HEK293 (cell line): Measurements from ENCODE around the gene NUP107.
A peak's percentile ranks its signal among the peaks of the same experiment; 100 is the strongest.

Experiments
- CTCF ChIA-PET: fragments of 350-600 bp; formaldehyde crosslinking; extraction: SDS; loops from one replicate; lab custom pipeline; 2021; ENCODE audit warnings: antibody characterized with exemption; lab: Yijun Ruan, JAX
- POLR2A ChIA-PET: fragments of 300-600 bp; formaldehyde crosslinking; extraction: SDS; loops from one replicate; lab custom pipeline; 2020; ENCODE audit warnings: antibody characterized with exemption, inconsistent platforms; lab: Yijun Ruan, JAX
- H3K27ac ChIP-seq: fragments of 200-500 bp; sonication (Bioruptor generic); 2 replicates; pipeline ENCODE4 v1.5.1; 2014; ENCODE audit warnings: low read depth, low read length, control low read depth, inconsistent platforms; ENCODE audit errors: extremely low read depth
- H3K36me3 ChIP-seq, 2 experiments: fragments of 200-500 bp in 1 of 2; sonication (Bioruptor generic) in 1 of 2; 1 replicate in 1 of 2; 2 replicates in 1 of 2; pipeline ENCODE4 v1.5.1; 2014 to 2017; ENCODE audit warnings: inconsistent platforms in 2 of 2, low read length in 2 of 2; ENCODE audit not compliant: control insufficient read depth in 2 of 2, insufficient read depth in 1 of 2
- H3K4me1 ChIP-seq: fragments of 200-500 bp; sonication (Bioruptor generic); 2 replicates; pipeline ENCODE4 v1.5.1; 2014; ENCODE audit warnings: mild to moderate bottlenecking, low read length, inconsistent platforms; ENCODE audit not compliant: control insufficient read depth, insufficient read depth
- H3K4me3 ChIP-seq: 2 replicates; pipeline ENCODE4 v1.5.1; 2011; ENCODE audit warnings: low read depth, mild to moderate bottlenecking, control low read depth, low read length, moderate library complexity
- H3K9me3 ChIP-seq: fragments of 200-500 bp; sonication (Bioruptor generic); 2 replicates; pipeline ENCODE4 v1.5.1; 2014; ENCODE audit warnings: low read depth, low read length, inconsistent platforms; ENCODE audit not compliant: control insufficient read depth, insufficient read depth
- BCL11B ChIP-seq: fragments of 450-650 bp; formaldehyde crosslinking; IDR thresholded peaks from 2 replicates; pipeline ENCODE4 v1.5.1; 2016; ENCODE audit warnings: low read depth, missing biosample characterization, missing genetic modification characterization
- GLIS2 ChIP-seq: fragments of 450-650 bp; formaldehyde crosslinking; IDR thresholded peaks from 2 replicates; pipeline ENCODE4 v1.5.1; 2016; ENCODE audit warnings: missing biosample characterization, missing genetic modification characterization
- HOXC10 ChIP-seq: sonication (generic); formaldehyde crosslinking; IDR thresholded peaks from 2 replicates; pipeline ENCODE4 v1.8.1; 2023; ENCODE audit warnings: mild to moderate bottlenecking, missing genetic modification reagents
- PRDM1 ChIP-seq: fragments of 450-650 bp; formaldehyde crosslinking; IDR thresholded peaks from 2 replicates; pipeline ENCODE4; 2016; ENCODE audit warnings: missing biosample characterization, missing genetic modification characterization
- PRDM10 ChIP-seq: fragments of 450-650 bp; formaldehyde crosslinking; IDR thresholded peaks from 2 replicates; pipeline ENCODE4 v1.5.1; 2016; ENCODE audit warnings: missing biosample characterization, missing genetic modification characterization
- RBAK ChIP-seq: fragments of 450-650 bp; formaldehyde crosslinking; IDR thresholded peaks from 2 replicates; pipeline ENCODE4 v1.5.1; 2016; ENCODE audit warnings: missing biosample characterization, missing genetic modification characterization
- REPIN1 ChIP-seq: fragments of 450-650 bp; formaldehyde crosslinking; IDR thresholded peaks from 2 replicates; pipeline ENCODE4 v1.5.1; 2017; ENCODE audit warnings: missing biosample characterization, missing genetic modification characterization, low read depth
- REST ChIP-seq: fragments of 450-650 bp; formaldehyde crosslinking; IDR thresholded peaks from 2 replicates; pipeline ENCODE4 v1.5.1; 2016; ENCODE audit warnings: missing biosample characterization, missing genetic modification characterization
- SETDB1 ChIP-seq: IDR thresholded peaks from one replicate; pipeline ENCODE4 v1.6.1; 2017; ENCODE audit warnings: mild to moderate bottlenecking, low read length, moderate library complexity, mixed read lengths; ENCODE audit not compliant: insufficient read length
- YY1 ChIP-seq: fragments of 450-650 bp; formaldehyde crosslinking; IDR thresholded peaks from 2 replicates; pipeline ENCODE4 v1.5.1; 2018; ENCODE audit warnings: missing biosample characterization, missing genetic modification characterization
- ZBTB11 ChIP-seq: fragments of 450-650 bp; formaldehyde crosslinking; conservative IDR thresholded peaks from 2 replicates; pipeline ENCODE4 v1.5.1; 2016; ENCODE audit warnings: low read depth, missing biosample characterization, missing genetic modification characterization
- ZBTB48 ChIP-seq: fragments of 450-650 bp; formaldehyde crosslinking; IDR thresholded peaks from 2 replicates; pipeline ENCODE4 v1.5.1; 2016; ENCODE audit warnings: missing biosample characterization, missing genetic modification characterization
- ZFHX2 ChIP-seq: fragments of 450-650 bp; formaldehyde crosslinking; conservative IDR thresholded peaks from 2 replicates; pipeline ENCODE4 v1.5.1; 2016; ENCODE audit warnings: missing biosample characterization, missing genetic modification characterization
- ZNF248 ChIP-seq: fragments of 450-650 bp; formaldehyde crosslinking; IDR thresholded peaks from 2 replicates; pipeline ENCODE4 v1.5.1; 2017; ENCODE audit warnings: missing biosample characterization, missing genetic modification characterization
- ZNF350 ChIP-seq: fragments of 450-650 bp; formaldehyde crosslinking; IDR thresholded peaks from 2 replicates; pipeline ENCODE4 v1.5.0; 2017; ENCODE audit warnings: missing biosample characterization, mild to moderate bottlenecking, missing genetic modification characterization
- ZNF37A ChIP-seq: fragments of 450-650 bp; IDR thresholded peaks from 2 replicates; pipeline ENCODE4 v1.5.1; 2018; ENCODE audit warnings: missing biosample characterization, missing genetic modification characterization
- ZNF549 ChIP-seq: fragments of 450-650 bp; IDR thresholded peaks from 2 replicates; pipeline ENCODE4 v1.5.1; 2018; ENCODE audit warnings: missing biosample characterization, missing genetic modification characterization, mild to moderate bottlenecking, inconsistent platforms, moderate library complexity
- ZNF624 ChIP-seq: fragments of 450-650 bp; formaldehyde crosslinking; IDR thresholded peaks from 2 replicates; pipeline ENCODE4 v1.5.1; 2017; ENCODE audit warnings: missing biosample characterization, missing genetic modification characterization
- ZNF677 ChIP-seq: fragments of 450-650 bp; IDR thresholded peaks from 2 replicates; pipeline ENCODE4 v1.5.0; 2018; ENCODE audit warnings: missing biosample characterization, mild to moderate bottlenecking, missing genetic modification characterization, moderate library complexity
- ZNF837 ChIP-seq: fragments of 450-650 bp; formaldehyde crosslinking; IDR thresholded peaks from 2 replicates; pipeline ENCODE4 v1.5.1; 2016; ENCODE audit warnings: missing biosample characterization, missing genetic modification characterization

Gene NUP107

GRCh38 chr12:68743356-68743755 lies 56.6 kb downstream of the NUP107 start:
- no peaks in the 10 kb centered on the region for H3K4me1 ChIP-seq
- no peaks in the 10 kb centered on the region for H3K9me3 ChIP-seq
- ChIA-PET CTCF (no interaction called here), POLR2A (no interaction called here)
- no peak overlapping the region for H3K4me3 ChIP-seq
- TF ChIP-seq SETDB1 (no peak), ZNF350 (no peak), BCL11B (tag by site-specific recombination) (no peak), ZNF837 (tag by site-specific recombination) (no peak), ZNF677 (tag by site-specific recombination) (no peak), YY1 (tag by site-specific recombination) (no peak), ZBTB48 (tag by site-specific recombination) (no peak), ZBTB11 (tag by site-specific recombination) (no peak), PRDM1 (tag by site-specific recombination) (no peak), HOXC10 (CRISPR knock-in tag) (no peak), ZNF549 (tag by site-specific recombination) (no peak), ZNF248 (tag by site-specific recombination) (no peak), ZFHX2 (tag by site-specific recombination) (no peak), REST (tag by site-specific recombination) (no peak)
- H3K27ac ChIP-seq, result no peak overlapping the region
- H3K36me3 ChIP-seq, result peaks cover 19 to 36% of the 10 kb centered on the region in 2 experiments

GRCh38 chr12:68745376-68745903 lies 58.7 kb downstream of the NUP107 start:
- CTCF ChIA-PET, result interaction anchor here (1.3 kb wide), 1 partner anchor 25 kb away, joined by 3 read pairs; no protein-coding TSS in a partner anchor
- TF ChIP-seq RBAK (tag by site-specific recombination) (no peak), REPIN1 (tag by site-specific recombination) (no peak), ZNF624 (tag by site-specific recombination) (no peak), ZNF37A (tag by site-specific recombination) (0 out of 2 replicates have a peak, but pooled peaks have one; percentile 1), GLIS2 (no peak), PRDM10 (peak; percentile 61)
- TF ChIP-seq, all 188 proteins: peak for 2
- no peaks in the 10 kb centered on the region for H3K4me1 ChIP-seq
- H3K27ac ChIP-seq, result no peak overlapping the region; the same call in 1 of the 2 replicates
- POLR2A ChIA-PET, result interaction anchor here (1.1 to 3.1 kb wide), 4 partner anchors 16 to 68 kb away, joined by 3 to 61 read pairs (median 10); partner anchors contain the start of gene MDM2
- H3K36me3 ChIP-seq, result peaks cover 9 to 34% of the 10 kb centered on the region in 2 experiments
- H3K4me3 ChIP-seq, result peak overlapping the region; percentile 55
- H3K9me3 ChIP-seq, result no peaks in the 10 kb centered on the region
